SH-SY5Y (cell line): ENCODE measurements around the gene DMBT1.

Source experiments
- GATA2 ChIP-seq: IDR thresholded peaks from 2 replicates; pipeline ENCODE4 v1.6.1; 2011; ENCODE audit warnings: mild to moderate bottlenecking, low read depth, low read length
- GATA3 ChIP-seq: IDR thresholded peaks from 2 replicates; pipeline ENCODE4 v1.6.1; 2011; ENCODE audit warnings: low read depth, mild to moderate bottlenecking, low read length, moderate library complexity

GRCh38 chr10:122682522-122682921 lies 122.0 kb downstream of the DMBT1 start:
- TF ChIP-seq GATA2 (no peak), GATA3 (no peak)
